ENCODE measurements around the gene TEFM.
"Not testable (repeated sequence)": the region's sequence is repeated elsewhere in the genome, so short reads cannot be mapped to it uniquely, and the experiment has no call there.

Gene TEFM

DNA sequence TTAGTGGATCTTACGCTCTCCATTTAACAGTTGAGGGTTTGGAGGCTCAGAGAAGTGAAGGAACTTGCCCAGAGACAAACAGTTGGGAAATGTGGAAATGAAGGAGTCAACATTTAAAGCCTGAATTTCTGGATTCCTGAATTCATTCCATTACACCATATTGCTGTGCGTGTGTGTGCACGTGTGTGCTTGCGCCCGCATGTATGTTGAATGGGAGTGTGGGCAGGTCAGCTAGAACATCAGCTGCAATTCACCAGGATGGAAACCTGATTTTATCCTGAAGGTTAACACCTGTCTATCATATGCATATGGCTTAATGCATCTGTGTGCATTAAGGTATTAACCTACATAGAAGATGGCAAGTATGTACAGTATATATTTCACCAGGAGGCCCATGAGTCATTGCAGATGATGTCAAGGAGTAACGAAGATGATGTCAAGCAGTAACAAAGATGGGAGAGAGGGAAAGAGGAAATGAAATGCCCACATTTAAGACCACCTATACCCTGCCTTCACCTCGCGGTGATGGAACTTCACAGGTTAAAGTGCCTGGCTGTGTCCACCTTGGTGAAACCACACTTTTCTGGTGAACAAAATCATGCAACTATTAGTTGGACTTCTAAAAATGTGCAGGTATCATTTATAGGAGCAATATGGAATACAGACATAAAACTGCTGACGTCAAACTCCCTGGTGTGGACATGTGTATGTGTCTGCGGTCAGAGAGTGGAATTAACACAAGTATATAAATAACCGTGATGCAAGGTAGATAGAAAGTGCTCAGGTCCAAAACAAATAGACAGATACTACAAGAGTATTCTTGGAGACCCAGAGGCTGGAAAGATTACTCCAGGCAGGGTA is 14.9 kb upstream of the TEFM start:
- no peak for DNase-seq

- DNase-seq = no peak
Observed at GRCh38 chr17:30920282-30920681, 14.2 kb upstream of the TEFM start.

DNA sequence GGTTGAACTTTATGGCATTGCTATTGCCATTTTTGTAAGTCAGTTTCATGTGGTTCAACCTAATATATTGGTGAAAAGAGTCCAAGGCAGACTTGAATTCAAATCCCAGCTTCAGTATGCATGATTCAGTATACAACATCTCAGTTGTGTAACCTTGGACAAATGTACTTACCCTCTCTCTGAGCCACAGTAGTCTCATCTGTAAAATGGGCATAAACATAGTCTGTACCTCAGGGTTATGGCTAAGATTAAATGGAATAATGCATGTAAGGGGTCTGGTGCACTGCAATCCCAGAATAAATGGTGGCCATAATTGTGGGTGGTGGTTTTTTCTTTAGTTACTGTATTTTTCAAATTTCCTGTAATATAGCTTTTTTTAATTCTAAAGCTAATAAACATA is 11.0 kb upstream of the TEFM start:
- DNase-seq = no peak

- DNase-seq = no peak
Observed at GRCh38 chr17:30915833-30916611, 10.0 kb upstream of the TEFM start.

DNA sequence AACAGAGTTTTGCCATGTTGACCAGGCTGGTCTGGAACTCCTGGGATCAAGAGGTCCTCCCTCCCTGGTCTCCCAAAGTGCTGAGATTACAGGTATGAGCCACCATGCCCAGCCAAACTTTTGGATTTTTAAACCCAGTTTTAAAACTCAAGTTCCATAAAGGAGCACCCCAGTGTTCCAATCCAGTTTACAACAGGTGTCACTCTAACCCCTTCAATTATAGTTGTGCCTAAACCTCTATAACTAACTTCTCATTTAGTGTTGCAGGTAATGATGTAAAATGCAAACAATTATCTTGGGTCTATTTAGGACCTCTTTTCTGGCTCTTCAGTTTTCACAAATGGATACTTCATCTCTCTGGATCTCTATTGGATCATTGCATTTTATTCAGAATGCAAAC is 7.9 kb upstream of the TEFM start:
- no peak for DNase-seq

DNA sequence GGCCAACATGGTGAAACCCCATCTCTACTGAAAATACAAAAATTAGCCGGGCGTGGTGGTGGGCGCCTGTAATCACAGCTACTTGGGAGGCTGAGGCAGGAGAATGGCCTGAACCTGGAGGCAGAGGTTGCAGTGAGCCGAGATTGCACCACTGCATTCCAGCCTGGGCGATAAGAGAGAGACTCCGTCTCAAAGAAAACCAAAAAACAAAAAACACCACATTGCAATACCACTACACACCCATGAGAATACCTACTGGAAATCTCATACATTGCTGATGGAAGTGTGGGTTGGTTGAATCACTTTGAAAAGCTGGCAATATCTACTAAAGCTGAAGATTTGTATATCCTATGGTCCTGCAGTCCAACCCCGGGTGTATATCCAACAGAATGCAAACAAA is 4.1 kb upstream of the TEFM start:
- not testable (repeated sequence) for DNase-seq

- DNase-seq = no peak
Observed at GRCh38 chr17:30908717-30909420, 2.8 kb upstream of the TEFM start.

- no peak for DNase-seq
Observed at GRCh38 chr17:30905742-30906100, 317 bp downstream of the TEFM start.

DNA sequence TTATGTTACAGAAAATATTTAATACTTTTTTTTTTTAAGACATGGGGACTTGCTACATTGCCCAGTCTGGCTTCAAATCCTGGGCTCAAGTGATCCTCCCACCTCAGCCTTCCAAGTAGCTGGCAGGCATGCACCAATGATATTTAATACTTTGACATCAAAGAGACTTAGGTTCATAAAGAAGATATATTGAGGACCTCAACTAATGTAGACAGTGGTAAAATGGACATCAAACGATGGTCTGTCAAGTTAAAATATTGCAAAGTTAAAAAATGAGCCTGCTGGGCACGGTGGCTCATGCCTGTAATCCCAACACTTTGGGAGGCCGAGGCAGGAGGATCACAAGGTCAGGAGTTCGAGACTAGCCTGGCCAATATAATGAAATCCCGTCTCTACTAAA is 8.7 kb downstream of the TEFM start:
- no peak for DNase-seq

GRCh38 chr17:30894236-30894635 is 11.8 kb downstream of the TEFM start:
- DNase-seq = no peak

DNA sequence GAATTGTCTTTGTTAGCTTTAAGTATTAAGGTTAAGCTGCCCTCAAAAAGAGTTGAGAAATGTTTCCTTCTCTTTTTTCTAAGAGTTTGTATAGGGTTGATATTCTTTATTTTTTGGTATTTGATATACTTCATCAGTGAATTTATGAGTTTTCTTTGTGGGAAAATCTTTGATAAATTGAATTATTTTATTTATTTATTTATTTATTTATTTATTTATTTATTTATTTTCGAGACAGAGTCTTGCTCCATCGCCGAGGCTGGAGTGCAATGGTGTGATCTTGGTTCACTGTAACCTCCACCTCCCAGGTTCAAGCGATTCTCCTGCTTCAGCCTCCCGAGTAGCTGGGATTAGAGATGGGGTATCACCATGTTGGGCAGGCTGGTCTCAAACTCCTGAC is 19.9 kb downstream of the TEFM start:
- no peak for DNase-seq

DNA sequence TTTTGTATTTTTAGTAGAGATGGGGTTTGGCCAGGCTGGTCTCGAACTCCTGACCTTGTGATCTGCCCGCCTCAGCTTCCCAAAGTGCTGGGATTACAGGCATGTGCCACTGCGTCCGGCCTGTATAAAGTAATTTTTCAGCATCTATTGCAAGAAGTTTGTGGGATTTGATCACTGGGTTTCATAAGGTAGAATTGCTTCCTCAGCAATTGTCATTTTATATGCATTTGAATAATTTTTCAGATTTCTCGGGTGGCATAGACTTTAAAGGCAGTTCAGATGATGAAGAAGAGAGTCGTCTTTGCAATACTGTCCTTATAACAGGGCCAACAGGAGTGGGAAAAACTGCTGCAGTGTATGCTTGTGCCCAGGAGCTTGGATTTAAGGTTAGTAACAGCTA is 37.0 kb downstream of the TEFM start:
- no peak for DNase-seq

DNA sequence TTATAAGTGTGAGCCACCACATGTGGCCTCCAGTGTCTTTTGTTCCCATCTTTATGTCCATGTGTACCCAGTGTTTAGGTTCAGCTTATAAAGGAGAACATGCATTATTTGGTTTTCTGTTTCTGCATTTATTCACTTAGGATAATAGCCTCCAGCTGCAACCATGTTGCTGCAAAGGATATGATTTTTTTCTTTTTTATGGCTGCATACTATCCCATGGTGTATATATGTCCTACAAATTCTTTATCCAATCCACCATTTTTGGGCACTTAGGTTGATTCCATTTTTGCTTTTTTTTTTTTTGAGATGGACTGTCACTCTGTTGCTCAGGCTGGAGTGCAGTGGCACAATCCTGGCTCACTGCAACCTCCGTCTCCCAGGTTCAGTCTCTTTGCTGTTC is 41.4 kb downstream of the TEFM start:
- no peak for DNase-seq

- DNase-seq = no peak
Observed at GRCh38 chr17:30858556-30859250, 47.3 kb downstream of the TEFM start.

GRCh38 chr17:30854146-30854545 is 51.9 kb downstream of the TEFM start:
- no peak for DNase-seq

All from activated CD4-positive, alpha-beta T cell treated with anti-CD3 and anti-CD28 coated beads for 1 hour (primary cell).